Heart right ventricle (tissue), 16 donors: ENCODE data around the gene CDK6. TPM values are rescaled to one million over a fixed set of nuclear protein-coding genes. Genes with fewer than 3 reads are reported as not detected.
A peak's percentile ranks its signal among the peaks of the same experiment; 100 is the strongest.

Experiments
- ATAC-seq, 8 donors: fragments of 200-7000 bp; cut with Tn5 transposase; one replicate each; pipeline ENCODE4 v1.9.1; 2020; ENCODE audit warnings: mild to moderate bottlenecking in 8 of 8, moderate library complexity in 8 of 8, moderate number of reproducible peaks in 1 of 8
- DNase-seq, 2 donors: peaks; one replicate each; pipeline ENCODE4 v3.0.0-alpha.2; 2020
- H3K27ac ChIP-seq, 10 donors: fragments of 200-600 bp; sonication (generic) in 2 of 10; one replicate each; pipeline versions ENCODE4 v1.5.0 to v1.8.0; 2020 to 2022; ENCODE audit warnings: mild to moderate bottlenecking in 3 of 10
- H3K27me3 ChIP-seq, 7 donors: fragments of 200-600 bp; one replicate each; pipeline ENCODE4 v1.8.0; 2021 to 2022; ENCODE audit warnings: mild to moderate bottlenecking in 2 of 7
- H3K36me3 ChIP-seq, 9 donors: fragments of 200-600 bp; sonication (generic) in 1 of 9; one replicate each; pipeline versions ENCODE4 v1.5.0 to v1.8.0; 2020 to 2022; ENCODE audit warnings: mild to moderate bottlenecking in 2 of 9
- H3K4me1 ChIP-seq, 9 donors: fragments of 200-600 bp; sonication (generic) in 1 of 9; one replicate each; pipeline versions ENCODE4 v1.5.0 to v1.8.0; 2020 to 2022; ENCODE audit warnings: mild to moderate bottlenecking in 4 of 9
- H3K4me3 ChIP-seq, 10 donors: fragments of 200-600 bp; sonication (generic) in 2 of 10; one replicate each; pipeline versions ENCODE4 v1.5.0 to v1.8.0; 2020 to 2022; ENCODE audit warnings: mild to moderate bottlenecking in 7 of 10, moderate library complexity in 2 of 10
- H3K9me3 ChIP-seq, 11 donors: fragments of 200-600 bp in 10 of 11; sonication (generic) in 2 of 11; one replicate each; pipeline versions ENCODE4 v1.5.0 to v1.8.0; 2013 to 2022; ENCODE audit warnings: mild to moderate bottlenecking in 2 of 11, control low read depth in 1 of 11, moderate library complexity in 1 of 11
- WGBS, 2 donors: extraction: QIAGEN DNeasy Blood & Tissue Kit; methylation state at CpG; one replicate each; pipeline ENCODE4 v1.1.7; 2013; ENCODE audit warnings: inconsistent platforms in 1 of 2; 5-methylcytosine and 5-hydroxymethylcytosine counted together
- intact Hi-C, 10 donors: fragments of 100-400 bp; cut with DNase I; formaldehyde crosslinking; loops; one replicate each; pipeline versions ENCODE4 v1.11.1 to v1.14.2; 2022
- polyA plus RNA-seq, 2 donors: library from polyadenylated mRNA; stranded (reverse); fragments of 200-250 nt; gene quantifications; one replicate each; pipeline ENCODE4 v1.2.3, GENCODE V29; 2013
- total RNA-seq, 10 donors: library from RNA; stranded (reverse); fragmentation: NEBNext Ultra II Directional in 3 of 10; extraction: Animal tissue kit (Norgen Biotek cat#: 25700) in 3 of 10; gene quantifications; one replicate each; pipeline versions ENCODE4 v1.2.1 to v1.2.4, GENCODE V29; 2021 to 2023
- TF ChIP-seq, protein P1 (sequence below), 9 donors: fragments of 200-600 bp; sonication (generic) in 2 of 9; IDR thresholded peaks; one replicate each; pipeline versions ENCODE4 v1.5.0 to v1.8.0; 2021 to 2022; ENCODE audit warnings: antibody characterized with exemption in 9 of 9, mild to moderate bottlenecking in 5 of 9, moderate library complexity in 1 of 9
- donor health status: Arrhythmogenic right ventricular cardiomyopathy.
- donor health status: ischemic (EF 13 %, LVEDD 7.1; RV severe dilation, severe dysfunction).
- donor health status: healthy with polysubstance abuse.
- donor health status: DM: no; HTN: yes; CAD: no.
- donor health status: DM: no; HTN: no; CAD: no.
- donor health status: ischemic (EF 25% LVEDD 6.9; RV normal size, moderate dysfunction).
- donor health status: ischemic (EF 25% LVEDD 5.7; RV mildly dilated, moderate dysfunction).
- donor health status: healthy.
- donor health status: DM: yes; HTN: yes; CAD: no.
- donor health status: Ischemic cardiomyopathy.
- donor health status: ischemic (EF 35%, LVEDD 5.7; RV mildly dilated, moderate dysfunction).
- donor health status: nonischemic (EF 11% LVEDD 7.7; RV severe dilation, severe dysfunction).
- donor health status: DM: yes; HTN: yes; CAD: no.
- donor health status: PGD.
- donor health status: ischemic (EF 29% LVEDD 5.4; RV normal size, mild dysfunction).
- donor health status: nonischemic (EF 23%, LVEDD 6.1; RV moderate dilation, normal function).

Gene CDK6
- total and polyA plus RNA-seq, 12 donors, result 2.6 to 31.5 (median 16.4) TPM

- intact Hi-C loops, result no loop called here
- Histone ChIP-seq H3K36me3 (no peaks in the 10 kb centered on the region), H3K27me3 (no peaks in the 10 kb centered on the region), H3K9me3 (peaks cover 0 to 5% (median 0%) of the 10 kb centered on the region in 11 donors), H3K4me3 (no peak overlapping the region), H3K4me1 (peaks cover 3 to 56% (median 42%) of the 10 kb centered on the region in 9 donors), H3K27ac (peak overlapping the region in 3 of 10 donors; percentile 30 to 43 (median 30))
- no peak for DNase-seq
- peak in 1 of 8 donors; percentile 25 for ATAC-seq
- TF ChIP-seq, protein P1, sequence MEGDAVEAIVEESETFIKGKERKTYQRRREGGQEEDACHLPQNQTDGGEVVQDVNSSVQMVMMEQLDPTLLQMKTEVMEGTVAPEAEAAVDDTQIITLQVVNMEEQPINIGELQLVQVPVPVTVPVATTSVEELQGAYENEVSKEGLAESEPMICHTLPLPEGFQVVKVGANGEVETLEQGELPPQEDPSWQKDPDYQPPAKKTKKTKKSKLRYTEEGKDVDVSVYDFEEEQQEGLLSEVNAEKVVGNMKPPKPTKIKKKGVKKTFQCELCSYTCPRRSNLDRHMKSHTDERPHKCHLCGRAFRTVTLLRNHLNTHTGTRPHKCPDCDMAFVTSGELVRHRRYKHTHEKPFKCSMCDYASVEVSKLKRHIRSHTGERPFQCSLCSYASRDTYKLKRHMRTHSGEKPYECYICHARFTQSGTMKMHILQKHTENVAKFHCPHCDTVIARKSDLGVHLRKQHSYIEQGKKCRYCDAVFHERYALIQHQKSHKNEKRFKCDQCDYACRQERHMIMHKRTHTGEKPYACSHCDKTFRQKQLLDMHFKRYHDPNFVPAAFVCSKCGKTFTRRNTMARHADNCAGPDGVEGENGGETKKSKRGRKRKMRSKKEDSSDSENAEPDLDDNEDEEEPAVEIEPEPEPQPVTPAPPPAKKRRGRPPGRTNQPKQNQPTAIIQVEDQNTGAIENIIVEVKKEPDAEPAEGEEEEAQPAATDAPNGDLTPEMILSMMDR (IDR thresholded peaks at IDR 0.05), result no peak
- 40 to 46% methylated on average over 4 of the region's 4 CpGs for WGBS, 2 donors
Observed at GRCh38 chr7:92586841-92587240, 249.5 kb downstream of the CDK6 start.

DNA sequence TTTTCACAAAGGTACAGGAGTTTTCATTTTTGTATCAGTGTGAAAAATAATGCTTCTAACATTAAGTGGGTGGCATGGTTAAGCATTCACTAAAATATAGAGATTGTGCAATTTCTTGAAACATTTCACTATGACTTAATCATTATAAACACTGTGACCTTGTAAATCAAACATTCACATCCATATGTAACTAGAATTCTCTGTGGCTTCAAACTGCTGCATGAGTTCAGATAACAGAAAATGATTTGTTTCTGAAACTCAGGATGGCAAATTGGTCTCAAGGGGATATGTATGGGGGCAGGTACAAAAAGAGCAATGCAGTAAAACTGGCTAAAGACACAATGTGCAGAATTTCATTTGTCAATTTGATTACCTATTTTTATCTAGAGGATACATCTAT is 250.0 kb downstream of the CDK6 start:
- intact Hi-C loops, result no loop called here
- peaks cover 0 to 5% (median 0%) of the 10 kb centered on the region in 11 donors for H3K9me3 ChIP-seq
- H3K27me3 ChIP-seq, result no peaks in the 10 kb centered on the region
- H3K36me3 ChIP-seq, result peaks cover 0 to under 1% (median 0%) of the 10 kb centered on the region in 9 donors
- H3K4me1 ChIP-seq, result peaks cover 3 to 56% (median 42%) of the 10 kb centered on the region in 9 donors
- H3K27ac ChIP-seq, result peak overlapping the region in 4 of 10 donors; percentile 30 to 43 (median 31)
- DNase-seq (no peak), ATAC-seq (no peak)
- no peak overlapping the region for H3K4me3 ChIP-seq
- TF ChIP-seq, protein P1 (IDR thresholded peaks at IDR 0.05), result no peak

DNA sequence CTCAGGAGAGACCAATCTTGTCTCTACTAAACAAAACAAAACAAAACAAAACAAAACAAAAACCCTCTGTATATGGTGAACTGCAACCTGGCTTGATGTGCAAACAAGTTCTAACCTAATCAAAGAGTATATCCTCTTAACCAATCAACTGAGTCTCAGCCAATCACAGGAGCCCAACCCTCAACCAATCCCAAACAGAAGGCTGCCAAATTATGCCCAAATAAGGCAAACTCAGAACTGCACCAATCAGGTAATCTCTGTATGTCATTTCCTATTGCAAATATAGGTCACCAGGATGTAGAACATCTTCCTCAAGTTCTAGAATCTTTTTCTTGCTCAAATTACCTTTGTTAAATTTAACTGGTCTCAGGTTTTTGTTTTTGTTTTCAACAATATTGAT is 251.4 kb downstream of the CDK6 start:
- Histone ChIP-seq H3K4me3 (no peak overlapping the region), H3K27ac (peak overlapping the region in 2 of 10 donors; percentile 0 to 15), H3K9me3 (peaks cover 0 to 5% (median 0%) of the 10 kb centered on the region in 11 donors), H3K27me3 (no peaks in the 10 kb centered on the region), H3K36me3 (peaks cover 0 to 15% (median 6%) of the 10 kb centered on the region in 9 donors), H3K4me1 (peaks cover 3 to 55% (median 42%) of the 10 kb centered on the region in 9 donors)
- no peak for DNase-seq
- TF ChIP-seq, protein P1 (IDR thresholded peaks at IDR 0.05), result no peak
- ATAC-seq, result no peak
- intact Hi-C loops, result no loop called here

GRCh38 chr7:92582948-92583347 is 253.4 kb downstream of the CDK6 start:
- no peaks in the 10 kb centered on the region for H3K27me3 ChIP-seq
- TF ChIP-seq, protein P1 (IDR thresholded peaks at IDR 0.05), result no peak
- intact Hi-C loops, result no loop called here
- H3K9me3 ChIP-seq, result peaks cover 0 to 5% (median 0%) of the 10 kb centered on the region in 11 donors
- H3K27ac ChIP-seq, result no peak overlapping the region
- DNase-seq (no peak), ATAC-seq (no peak)
- 99 to 100% methylated on average over 1 of the region's 1 CpG for WGBS, 2 donors
- H3K4me1 ChIP-seq, result peaks cover 3 to 39% (median 29%) of the 10 kb centered on the region in 9 donors
- no peak overlapping the region for H3K4me3 ChIP-seq
- peaks cover 0 to 35% (median 19%) of the 10 kb centered on the region in 9 donors for H3K36me3 ChIP-seq
